Adrenal gland (tissue), 5 donors: ENCODE data around the gene ITFG2.
"Not testable (repeated sequence)": the region's sequence is repeated elsewhere in the genome, so short reads cannot be mapped to it uniquely, and the experiment has no call there.

Experiments
- CTCF ChIP-seq, 6 experiments: fragments of 450-650 bp in 4 of 6; fragments of 200-600 bp in 2 of 6; sonication (generic) in 1 of 6; IDR thresholded peaks; 1 replicate in 5 of 6; 2 replicates in 1 of 6; pipeline versions ENCODE4 v1.5.1 to v1.8.0; 2016 to 2021; ENCODE audit warnings: antibody characterized with exemption in 6 of 6, mild to moderate bottlenecking in 2 of 6, moderate library complexity in 1 of 6
- POLR2A ChIP-seq, 2 donors: fragments of 450-650 bp; IDR thresholded peaks; one replicate each; pipeline ENCODE4 v1.6.1; 2017; ENCODE audit warnings: antibody characterized with exemption in 2 of 2, mild to moderate bottlenecking in 2 of 2, moderate library complexity in 1 of 2
- donor health status: DM: no; HTN: no; CAD: no.

- TF ChIP-seq POLR2A, CTCF (IDR thresholded peaks at IDR 0.05): not testable (repeated sequence)
Measured at GRCh38 chr12:2868986-2869632, 56.6 kb downstream of the ITFG2 start.
